ENCODE data around the gene MYL12A. TPM values are rescaled to one million over a fixed set of nuclear protein-coding genes. Genes with fewer than 3 reads are reported as not detected.

MYL12A gene
- total RNA-seq, 4 donors from 2014 or later, result 526 to 2,307 (median 1,474) TPM

- peak overlapping the region; percentile 16 to 98 (median 32) for H3K4me3 ChIP-seq
- in situ Hi-C loops (cut with MboI; ENCODE audit: low sequenced_read_pairs in 4 of 4), result loop anchor here in 1 of 4 donors (25.0 kb wide), 1 partner anchor 688 kb away; the partner anchor contains the start of genes METTL4 and NDC80
- no peak for ATAC-seq
- peak overlapping the region; percentile 99 for H3K27ac ChIP-seq
- DNase-seq, result no peak
- no peaks in the 10 kb centered on the region for H3K27me3 ChIP-seq
- intact Hi-C loops (cut with DNase I; ENCODE audit: low total_unique reads), result loop anchor here (10.0 kb wide), 1 partner anchor 596 kb away; the partner anchor contains the start of gene SMCHD1
- H3K9me3 ChIP-seq, result no peaks in the 10 kb centered on the region
- peaks cover 58 to 64% of the 10 kb centered on the region in 2 donors for H3K4me1 ChIP-seq
- TF ChIP-seq CTCF (IDR thresholded peaks at IDR 0.05 in 4 of 5, conservative IDR thresholded peaks at IDR 0.05 in 1 of 5), result no peak
- TF ChIP-seq POLR2A (IDR thresholded peaks at IDR 0.05), result no peak
- peaks cover 2 to 23% of the 10 kb centered on the region in 2 donors for H3K36me3 ChIP-seq
Measured at GRCh38 chr18:3250237-3251107, 2.9 kb downstream of the MYL12A start.

- H3K9me3 ChIP-seq, result no peaks in the 10 kb centered on the region
- H3K27ac ChIP-seq, result peak overlapping the region; percentile 99
- intact Hi-C loops (cut with DNase I; ENCODE audit: low total_unique reads) (loop anchor here (10.0 kb wide), 1 partner anchor 597 kb away; the partner anchor contains the start of gene SMCHD1), in situ Hi-C loops (cut with MboI; ENCODE audit: low sequenced_read_pairs in 4 of 4) (loop anchor here in 1 of 4 donors (25.0 kb wide), 1 partner anchor 689 kb away; the partner anchor contains the start of genes METTL4 and NDC80)
- ATAC-seq (no peak), DNase-seq (no peak)
- peak overlapping the region; percentile 4 to 98 (median 32) for H3K4me3 ChIP-seq
- H3K4me1 ChIP-seq, result peaks cover 67 to 74% of the 10 kb centered on the region in 2 donors
- no peaks in the 10 kb centered on the region for H3K27me3 ChIP-seq
- TF ChIP-seq CTCF (IDR thresholded peaks at IDR 0.05 in 4 of 5, conservative IDR thresholded peaks at IDR 0.05 in 1 of 5), result no peak
- no peak for TF ChIP-seq POLR2A (IDR thresholded peaks at IDR 0.05)
- H3K36me3 ChIP-seq, result peaks cover 2 to 32% of the 10 kb centered on the region in 2 donors
Measured at GRCh38 chr18:3251249-3251962, 3.8 kb downstream of the MYL12A start.

- no peaks in the 10 kb centered on the region for H3K27me3 ChIP-seq
- H3K27ac ChIP-seq, result peak overlapping the region; percentile 99
- TF ChIP-seq POLR2A (IDR thresholded peaks at IDR 0.05), result no peak
- TF ChIP-seq CTCF (IDR thresholded peaks at IDR 0.05 in 4 of 5, conservative IDR thresholded peaks at IDR 0.05 in 1 of 5), result no peak
- peaks cover 72 to 79% of the 10 kb centered on the region in 2 donors for H3K4me1 ChIP-seq
- intact Hi-C loops (cut with DNase I; ENCODE audit: low total_unique reads), result loop anchor here (10.0 kb wide), 1 partner anchor 597 kb away; the partner anchor contains the start of gene SMCHD1
- ATAC-seq (no peak), DNase-seq (no peak)
- H3K36me3 ChIP-seq, result peaks cover 2 to 37% of the 10 kb centered on the region in 2 donors
- in situ Hi-C loops (cut with MboI; ENCODE audit: low sequenced_read_pairs in 4 of 4), result loop anchor here in 1 of 4 donors (25.0 kb wide), 1 partner anchor 690 kb away; the partner anchor contains the start of genes METTL4 and NDC80
- no peaks in the 10 kb centered on the region for H3K9me3 ChIP-seq
- H3K4me3 ChIP-seq, result peak overlapping the region; percentile 4 to 98 (median 32)
Measured at GRCh38 chr18:3251963-3252277, 4.3 kb downstream of the MYL12A start.

- peak overlapping the region in 2 of 4 donors; percentile 22 to 98 for H3K4me3 ChIP-seq
- no peaks in the 10 kb centered on the region for H3K9me3 ChIP-seq
- H3K36me3 ChIP-seq, result peaks cover 2 to 46% of the 10 kb centered on the region in 2 donors
- peak overlapping the region; percentile 99 for H3K27ac ChIP-seq
- no peak for DNase-seq
- ATAC-seq, result no peak
- in situ Hi-C loops (cut with MboI; ENCODE audit: low sequenced_read_pairs in 4 of 4), result loop anchor here in 1 of 4 donors (25.0 kb wide), 1 partner anchor 691 kb away; the partner anchor contains the start of genes METTL4 and NDC80
- intact Hi-C loops (cut with DNase I; ENCODE audit: low total_unique reads), result loop anchor here (10.0 kb wide), 1 partner anchor 598 kb away; the partner anchor contains the start of gene SMCHD1
- H3K4me1 ChIP-seq, result peaks cover 82 to 88% of the 10 kb centered on the region in 2 donors
- no peaks in the 10 kb centered on the region for H3K27me3 ChIP-seq
- TF ChIP-seq CTCF (IDR thresholded peaks at IDR 0.05 in 4 of 5, conservative IDR thresholded peaks at IDR 0.05 in 1 of 5) (no peak), POLR2A (IDR thresholded peaks at IDR 0.05) (no peak)
Measured at GRCh38 chr18:3252843-3253242, 5.2 kb downstream of the MYL12A start.
